PC-9 (cell line): Measurements from ENCODE around the gene SERPINA12.

Experiments used
- CTCF ChIP-seq: fragments of 200-600 bp; sonication (generic); conservative IDR thresholded peaks from 2 replicates; pipeline ENCODE4 v1.6.1; 2017; ENCODE audit warnings: mixed run types, antibody characterized with exemption, mild to moderate bottlenecking, moderate library complexity
- EZH2 ChIP-seq: fragments of 200-600 bp; sonication (generic); IDR thresholded peaks from 2 replicates; pipeline ENCODE4 v1.8.0; 2017; ENCODE audit warnings: antibody characterized with exemption, low read depth

- TF ChIP-seq CTCF (no peak), EZH2 (no peak)
Measured at GRCh38 chr14:94455928-94456327, 53.3 kb downstream of the SERPINA12 start.
